ENCODE results near the gene UBE2U.

Gene UBE2U

DNA sequence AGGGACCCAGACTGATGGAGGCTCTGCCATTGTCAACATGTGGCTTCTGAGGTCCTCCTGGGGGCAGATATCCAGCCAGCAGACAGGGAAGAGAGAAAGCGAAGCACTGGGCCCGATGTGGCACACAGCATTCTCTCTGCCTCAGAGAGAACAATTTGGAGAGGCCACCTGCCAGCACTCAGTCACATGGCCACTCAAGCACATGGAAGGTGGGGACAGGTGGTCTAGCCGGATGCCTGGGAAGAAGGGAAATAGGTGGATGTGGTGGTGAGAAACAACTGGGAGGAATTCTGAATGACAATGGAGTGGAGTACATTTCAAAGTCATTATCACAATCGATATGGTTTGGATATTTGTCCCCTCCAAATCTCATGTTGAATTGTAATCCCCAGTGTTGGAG, 109.0 kb downstream of the UBE2U start:
- no peak overlapping the region for H3K27ac ChIP-seq (ENCODE audit: low read depth, low read length)
- H3K36me3 ChIP-seq (ENCODE audit: control insufficient read depth, insufficient read depth, low read length) = no peaks in the 10 kb centered on the region
- peaks cover 7% of the 10 kb centered on the region for H3K4me1 ChIP-seq (ENCODE audit: control insufficient read depth, insufficient read depth, low read length)
- H3K4me3 ChIP-seq (ENCODE audit: low read depth, low read length) = no peak overlapping the region
- H3K9ac ChIP-seq (ENCODE audit: low read depth, low read length) = no peak overlapping the region
- no peaks in the 10 kb centered on the region for H3K27me3 ChIP-seq (ENCODE audit: control insufficient read depth, insufficient read depth, low read length)
- no peaks in the 10 kb centered on the region for H3K9me3 ChIP-seq (ENCODE audit: control insufficient read depth, insufficient read depth, low read length)

DNA sequence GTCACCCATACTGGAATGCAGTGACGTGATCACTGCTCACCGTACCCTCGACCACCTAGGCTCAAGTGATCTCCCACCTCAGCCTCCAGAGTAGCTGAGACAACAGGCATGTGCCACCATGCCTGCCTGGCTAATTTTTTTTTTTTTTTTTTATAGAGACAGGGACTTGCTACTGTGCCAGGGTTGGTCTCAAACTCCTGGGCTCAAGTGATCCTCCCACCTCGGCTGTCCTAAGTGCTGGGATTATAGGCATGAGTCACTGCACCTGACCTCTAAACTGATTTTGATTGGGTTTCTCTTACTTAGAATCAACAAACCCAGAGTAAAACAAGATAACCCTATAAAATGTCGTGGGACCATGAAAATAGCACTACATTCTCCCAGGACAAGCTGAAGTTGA, 112.0 kb downstream of the UBE2U start:
- Histone ChIP-seq H3K4me1 (ENCODE audit: control insufficient read depth, insufficient read depth, low read length) (peaks cover 11% of the 10 kb centered on the region), H3K9ac (ENCODE audit: low read depth, low read length) (no peak overlapping the region), H3K27ac (ENCODE audit: low read depth, low read length) (no peak overlapping the region), H3K27me3 (ENCODE audit: control insufficient read depth, insufficient read depth, low read length) (no peaks in the 10 kb centered on the region), H3K9me3 (ENCODE audit: control insufficient read depth, insufficient read depth, low read length) (no peaks in the 10 kb centered on the region), H3K4me3 (ENCODE audit: low read depth, low read length) (no peak overlapping the region), H3K36me3 (ENCODE audit: control insufficient read depth, insufficient read depth, low read length) (no peaks in the 10 kb centered on the region)

Data from HUES48 (cell line).